Activated CD4-positive, alpha-beta T cell treated with anti-CD3 and anti-CD28 coated beads, Interleukin-2, Interleukin-6, amounts not matched to agents 100 ng/mL and 50 ng/mL, durations not matched to agents 16 hours and 8 hours (primary cell): ENCODE measurements around the gene CELSR1.
"Not testable (repeated sequence)": the region's sequence is repeated elsewhere in the genome, so short reads cannot be mapped to it uniquely, and the experiment has no call there.

ENCODE experiments used
- DNase-seq: peaks from one replicate; pipeline ENCODE4 v3.0.0-alpha.2; 2020

Gene CELSR1

GRCh38 chr22:46509416-46510089, 27.9 kb downstream of the CELSR1 start:
- DNase-seq = no peak

DNA sequence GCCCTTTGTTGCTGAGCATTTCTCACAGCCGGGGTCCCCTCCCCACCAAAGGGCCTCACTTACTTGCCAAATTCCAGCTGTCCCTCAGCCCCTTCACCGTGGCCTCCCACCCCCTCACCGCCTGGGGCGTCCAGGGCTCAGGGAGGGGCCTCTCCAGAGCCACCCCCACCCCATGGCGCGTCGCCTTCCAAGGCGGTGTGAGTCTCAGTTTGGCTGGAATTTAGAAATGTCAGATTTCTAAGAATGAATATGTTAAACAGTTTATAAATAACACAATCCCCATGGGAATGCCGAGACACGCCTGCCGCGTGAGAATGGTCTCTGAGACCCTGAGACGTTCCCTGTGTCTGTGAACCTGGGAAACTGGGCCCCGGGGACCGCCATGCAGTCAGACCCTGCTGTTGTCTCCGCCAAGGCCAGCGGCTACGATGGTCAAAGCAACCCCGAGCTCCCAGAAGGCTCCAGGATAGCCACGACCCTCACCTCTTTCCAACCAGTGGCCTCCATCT, 28.9 kb downstream of the CELSR1 start:
- DNase-seq = no peak

DNA sequence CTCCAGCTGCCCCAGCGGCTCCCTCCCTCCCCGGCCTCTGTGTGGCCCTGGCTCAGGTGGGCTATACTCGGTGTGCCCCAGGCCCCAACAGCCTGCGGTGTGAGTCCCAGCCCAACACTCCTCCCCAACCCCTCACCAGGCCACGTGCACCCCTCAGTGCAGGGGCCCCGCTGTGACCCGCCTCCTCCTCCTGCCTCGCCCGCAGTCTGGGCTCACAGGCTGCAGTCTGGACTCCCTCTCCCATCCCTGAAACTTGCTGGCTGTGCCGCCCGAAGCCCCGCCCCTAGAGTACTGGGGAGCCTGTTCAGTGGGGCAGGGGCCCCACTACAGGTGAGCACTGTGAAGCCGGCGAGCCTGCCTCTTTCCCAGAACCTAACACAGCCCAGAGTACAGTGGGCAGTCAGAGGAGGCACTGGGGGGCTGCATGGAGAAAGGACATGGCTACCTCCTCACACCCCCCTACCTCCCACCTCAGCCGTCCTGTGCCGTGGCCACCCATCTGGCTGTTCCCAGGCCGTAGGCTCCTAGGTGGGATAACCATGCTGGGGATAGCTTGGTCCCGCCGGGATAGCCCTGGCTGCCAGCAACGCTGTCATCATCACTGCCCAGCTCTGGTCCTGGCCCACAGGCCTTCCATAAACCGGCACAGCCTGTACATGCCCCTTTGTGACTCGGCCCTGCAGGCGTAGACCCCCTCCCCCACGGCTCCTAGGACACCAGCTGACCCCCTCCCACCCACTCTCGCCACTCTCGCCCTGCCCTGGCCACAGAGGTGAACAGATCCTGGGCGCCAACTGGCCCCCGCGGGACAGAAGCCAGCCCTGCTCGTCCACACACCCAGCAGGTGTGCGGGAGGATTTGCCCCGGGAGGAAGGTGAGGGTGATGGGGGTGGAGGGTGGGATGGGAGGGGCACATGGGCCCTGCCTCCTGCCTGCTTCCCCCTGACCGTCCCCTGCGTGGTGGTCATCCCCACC, 29.7 kb downstream of the CELSR1 start:
- no peak for DNase-seq

DNA sequence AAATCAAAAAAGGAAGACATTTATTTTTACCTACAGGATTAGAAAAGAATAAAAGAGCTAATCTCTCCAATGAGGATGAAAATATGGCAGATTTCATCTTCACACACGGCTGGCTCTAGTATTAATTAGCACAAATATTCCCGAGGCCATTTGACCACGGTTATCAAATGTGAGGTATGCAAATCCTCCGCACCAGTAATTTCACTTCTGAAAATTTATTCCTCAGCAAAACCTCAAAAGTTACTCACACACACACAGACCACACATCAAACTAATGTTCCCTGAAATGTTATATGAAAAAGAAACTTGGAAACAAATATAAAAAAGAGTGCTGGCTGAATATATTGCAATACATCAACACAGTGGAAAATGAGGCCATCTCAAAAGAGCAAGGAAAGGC, 32.8 kb downstream of the CELSR1 start:
- DNase-seq = no peak

- no peak for DNase-seq
Observed at GRCh38 chr22:46502440-46503175, 34.8 kb downstream of the CELSR1 start.

DNA sequence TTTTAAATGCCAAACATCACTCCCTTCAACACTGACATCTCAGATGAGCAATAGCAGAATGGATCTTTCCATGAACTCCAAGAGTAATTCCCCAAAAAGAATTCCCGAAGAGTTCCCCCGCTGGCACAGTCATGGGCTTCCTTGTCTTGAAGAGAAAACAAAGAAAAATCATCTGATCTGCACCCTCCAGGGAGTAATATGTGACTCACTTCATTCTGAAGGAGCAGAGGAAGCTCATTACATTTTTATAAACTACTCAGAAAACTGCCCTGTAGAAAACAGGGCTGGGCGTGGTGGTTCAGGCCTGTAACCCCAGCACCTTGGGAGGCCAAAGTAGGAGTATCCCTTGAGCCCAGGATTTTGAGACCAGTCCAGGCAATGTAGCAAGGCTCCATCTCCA, 35.7 kb downstream of the CELSR1 start:
- no peak for DNase-seq

DNA sequence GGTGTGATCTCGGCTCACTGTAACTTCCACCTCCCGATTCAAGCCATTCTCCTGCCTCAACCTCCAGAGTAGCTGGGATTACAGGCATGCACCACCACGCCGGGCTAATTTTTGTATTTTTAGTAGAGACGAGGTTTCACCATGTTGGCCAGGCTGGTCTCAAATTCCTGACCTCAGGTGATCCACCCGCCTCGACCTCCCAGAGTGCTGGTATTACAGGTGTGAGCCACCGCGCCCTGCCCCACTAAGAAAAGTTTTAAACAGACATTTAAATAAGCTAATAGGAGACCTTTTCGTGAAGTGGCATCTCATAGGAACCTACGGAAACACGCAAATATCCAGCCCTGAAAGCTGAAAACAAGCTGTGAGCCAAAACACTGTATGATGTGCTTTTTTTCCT, 36.2 kb downstream of the CELSR1 start:
- DNase-seq = not testable (repeated sequence)

GRCh38 chr22:46500201-46500600, 37.2 kb downstream of the CELSR1 start:
- no peak for DNase-seq

GRCh38 chr22:46499805-46500189, 37.6 kb downstream of the CELSR1 start:
- no peak for DNase-seq

- DNase-seq = no peak
Observed at GRCh38 chr22:46491946-46492345, 45.5 kb downstream of the CELSR1 start.

GRCh38 chr22:46490538-46490937, 46.9 kb downstream of the CELSR1 start:
- no peak for DNase-seq

GRCh38 chr22:46486996-46487717, 50.3 kb downstream of the CELSR1 start:
- no peak for DNase-seq

DNA sequence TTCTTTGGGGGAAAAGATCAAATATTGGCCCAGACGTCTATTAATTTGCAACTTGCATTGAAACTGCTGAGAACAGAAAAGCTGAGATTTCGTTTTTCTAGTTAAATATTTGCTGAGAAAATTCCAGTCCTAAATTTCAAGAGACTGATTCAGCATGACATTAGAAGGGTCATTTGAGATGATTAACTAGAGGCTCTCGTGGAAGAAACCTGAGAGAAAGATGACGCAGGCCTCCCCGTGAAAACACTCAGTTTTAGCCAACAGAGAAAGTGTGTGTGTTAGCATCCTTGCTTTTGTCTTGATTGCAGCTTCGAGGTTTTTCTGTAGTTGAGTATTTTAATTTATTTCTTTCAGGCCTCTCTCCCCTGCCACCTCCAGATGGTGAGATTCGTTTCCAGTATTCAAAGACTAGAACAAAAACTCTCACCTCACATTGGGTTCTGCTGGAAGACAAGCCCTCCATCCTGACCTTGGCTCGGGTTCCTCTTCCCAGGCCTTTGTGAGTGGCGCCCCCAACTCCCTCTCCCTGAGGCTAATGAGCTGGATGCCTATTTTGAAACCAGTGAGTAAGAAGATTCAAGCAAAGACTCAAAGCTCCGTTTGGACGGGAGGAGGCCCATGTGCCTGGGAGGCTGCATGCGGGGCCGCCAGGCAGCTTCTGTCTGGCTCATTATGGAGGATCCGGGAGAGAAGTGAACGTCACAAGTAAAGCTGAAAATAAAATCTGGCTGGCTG, 52.4 kb downstream of the CELSR1 start:
- no peak for DNase-seq

DNA sequence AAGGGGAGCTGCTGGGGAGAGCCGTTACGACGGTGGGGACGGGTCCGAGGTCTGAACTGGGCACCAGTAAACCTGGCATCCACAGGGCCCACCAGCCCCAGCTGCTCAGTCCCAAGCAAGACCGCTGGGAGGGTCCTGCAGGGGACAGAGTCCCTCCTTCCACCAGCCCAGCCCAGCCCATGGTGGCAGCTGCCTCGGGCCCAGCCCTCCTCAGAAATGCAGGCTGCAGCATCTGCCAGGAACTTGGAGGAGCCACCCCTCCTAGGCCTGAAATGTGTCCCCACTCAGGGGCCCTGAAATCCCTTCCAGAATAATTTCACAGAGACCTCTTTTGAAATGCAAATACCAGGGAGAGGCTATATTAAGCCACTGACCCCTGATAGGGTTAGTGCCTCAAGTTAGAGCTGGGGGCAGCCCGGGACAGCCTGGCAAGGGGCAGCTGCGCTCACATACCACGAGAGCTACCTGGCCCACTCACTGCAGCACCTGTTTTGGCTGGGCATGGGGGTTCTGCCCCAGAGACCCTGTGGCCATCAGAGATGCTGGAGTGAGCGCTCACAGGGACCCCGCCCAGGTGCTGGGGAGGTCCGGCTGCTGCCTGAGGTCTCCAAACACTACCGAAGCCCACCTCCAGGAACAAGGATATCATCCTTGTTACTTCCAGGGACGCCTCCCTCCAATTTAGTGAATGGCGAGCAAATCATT, 53.1 kb downstream of the CELSR1 start:
- no peak for DNase-seq

DNA sequence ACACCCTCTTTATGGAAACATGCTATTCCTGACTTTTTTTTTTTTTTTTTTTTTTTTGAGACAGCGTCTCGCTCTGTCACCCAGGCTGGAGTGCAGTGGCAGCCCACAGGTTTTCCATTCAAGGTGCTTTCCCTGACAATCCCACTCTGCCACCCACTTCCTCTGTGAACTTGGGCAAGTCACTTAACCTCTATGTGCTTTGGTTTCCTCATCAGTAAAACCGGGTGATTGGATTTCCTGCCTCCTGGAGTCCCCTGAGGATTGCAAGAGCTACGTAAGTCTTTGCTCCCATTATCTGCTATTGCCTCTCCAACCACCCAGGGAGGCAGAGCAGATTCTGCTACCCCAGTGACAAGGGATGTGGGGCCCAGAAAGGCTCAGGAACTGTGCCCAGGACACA, 54.1 kb downstream of the CELSR1 start:
- no peak for DNase-seq

GRCh38 chr22:46482056-46482675, 55.3 kb downstream of the CELSR1 start:
- no peak for DNase-seq

DNA sequence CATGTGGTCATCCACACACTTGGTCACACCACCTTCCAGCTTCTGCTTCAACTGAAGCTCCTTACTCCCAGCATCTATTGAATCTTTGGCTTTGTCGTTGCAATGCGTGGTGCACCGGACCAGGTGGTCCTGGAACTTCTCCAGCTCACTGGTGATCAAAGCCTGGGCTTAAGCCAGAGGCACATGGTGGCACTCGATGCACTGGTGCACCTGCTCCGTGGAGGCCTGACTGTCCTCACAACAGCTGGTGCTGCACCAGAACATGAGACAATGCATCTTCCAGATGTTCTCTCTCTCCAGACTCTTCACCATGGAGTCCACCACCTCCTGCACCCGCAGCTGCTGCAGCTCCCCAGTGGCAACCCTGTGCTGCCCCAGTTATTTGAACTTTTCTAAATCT, 56.0 kb downstream of the CELSR1 start:
- DNase-seq = no peak

GRCh38 chr22:46480396-46480795, 57.0 kb downstream of the CELSR1 start:
- DNase-seq = no peak

DNA sequence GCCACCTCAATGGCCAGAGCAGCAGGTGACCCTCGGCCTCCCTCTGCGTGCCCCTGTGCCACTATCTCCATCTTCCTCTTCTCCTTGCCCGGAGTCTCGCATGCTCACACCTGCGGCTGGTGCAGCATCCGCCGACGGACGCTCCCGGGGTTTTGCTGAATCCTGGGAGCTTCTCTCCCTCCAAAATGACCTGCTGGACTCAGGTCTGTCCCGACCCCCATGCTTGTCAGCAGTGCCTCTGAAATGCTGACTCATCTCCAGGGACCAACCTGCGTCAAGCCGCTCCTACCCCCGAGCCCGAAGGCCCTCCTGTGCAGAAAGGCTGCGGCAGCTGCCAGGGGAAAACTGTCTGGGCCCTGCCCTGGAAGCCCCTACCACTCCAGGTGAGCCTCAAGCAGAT, 58.4 kb downstream of the CELSR1 start:
- no peak for DNase-seq

GRCh38 chr22:46478083-46478551, 59.3 kb downstream of the CELSR1 start:
- no peak for DNase-seq

DNA sequence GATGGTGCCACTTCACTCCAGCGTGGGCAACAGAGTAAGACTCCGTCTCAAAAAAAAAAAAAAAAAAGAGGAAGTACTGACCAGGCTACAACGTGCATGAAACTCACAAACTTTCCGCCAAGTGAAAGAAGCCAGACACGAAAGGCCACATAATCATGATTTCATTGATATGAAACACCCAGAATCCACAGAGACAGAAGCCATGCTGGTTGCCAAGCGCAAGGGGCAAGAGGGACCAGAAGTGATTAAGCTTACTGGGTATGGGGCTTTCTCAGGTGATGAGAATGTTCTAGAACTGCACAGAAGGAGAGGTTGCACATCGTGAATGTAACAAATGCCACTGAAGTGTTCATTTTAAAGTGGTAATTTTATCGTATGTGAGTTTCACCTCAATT, 60.9 kb downstream of the CELSR1 start:
- DNase-seq = no peak
